Activated naive CD4-positive, alpha-beta T cell treated with anti-CD3 and anti-CD28 coated beads, Interleukin-2, amount 50 U/mL, for 72 hours (primary cell): ENCODE data around the gene HOXA7. TPM values are rescaled to one million over a fixed set of nuclear protein-coding genes. Genes with fewer than 3 reads are reported as not detected.

ENCODE experiments used
- ATAC-seq, 2 donors: fragments of 150-1000 bp; cut with Tn5 transposase; 2 replicates each; pipeline ENCODE4 v1.10.0; 2021; ENCODE audit warnings: mild to moderate bottlenecking in 2 of 2, moderate library complexity in 2 of 2
- DNase-seq, 2 donors: peaks; one replicate each; pipeline ENCODE4 v3.0.0; 2021 to 2022; ENCODE audit warnings: low spot score in 2 of 2
- H3K27ac Mint-ChIP-seq, 2 donors: one replicate each; pipeline ENCODE4 v1.8.0; 2022; ENCODE audit warnings: mild to moderate bottlenecking in 2 of 2, mixed read lengths in 2 of 2
- H3K36me3 Mint-ChIP-seq, 2 donors: one replicate each; pipeline ENCODE4 v1.8.0; 2022; ENCODE audit warnings: mixed read lengths in 2 of 2
- H3K9me3 Mint-ChIP-seq, 2 donors: one replicate each; pipeline ENCODE4 v1.8.0; 2022; ENCODE audit warnings: mixed read lengths in 2 of 2
- total RNA-seq, 2 donors: library from RNA; stranded (reverse); gene quantifications; one replicate each; pipeline ENCODE4 v1.2.3, GENCODE V29; 2022

The HOXA7 gene
- total RNA-seq, 2 donors from 2014 or later, result not detected

DNA sequence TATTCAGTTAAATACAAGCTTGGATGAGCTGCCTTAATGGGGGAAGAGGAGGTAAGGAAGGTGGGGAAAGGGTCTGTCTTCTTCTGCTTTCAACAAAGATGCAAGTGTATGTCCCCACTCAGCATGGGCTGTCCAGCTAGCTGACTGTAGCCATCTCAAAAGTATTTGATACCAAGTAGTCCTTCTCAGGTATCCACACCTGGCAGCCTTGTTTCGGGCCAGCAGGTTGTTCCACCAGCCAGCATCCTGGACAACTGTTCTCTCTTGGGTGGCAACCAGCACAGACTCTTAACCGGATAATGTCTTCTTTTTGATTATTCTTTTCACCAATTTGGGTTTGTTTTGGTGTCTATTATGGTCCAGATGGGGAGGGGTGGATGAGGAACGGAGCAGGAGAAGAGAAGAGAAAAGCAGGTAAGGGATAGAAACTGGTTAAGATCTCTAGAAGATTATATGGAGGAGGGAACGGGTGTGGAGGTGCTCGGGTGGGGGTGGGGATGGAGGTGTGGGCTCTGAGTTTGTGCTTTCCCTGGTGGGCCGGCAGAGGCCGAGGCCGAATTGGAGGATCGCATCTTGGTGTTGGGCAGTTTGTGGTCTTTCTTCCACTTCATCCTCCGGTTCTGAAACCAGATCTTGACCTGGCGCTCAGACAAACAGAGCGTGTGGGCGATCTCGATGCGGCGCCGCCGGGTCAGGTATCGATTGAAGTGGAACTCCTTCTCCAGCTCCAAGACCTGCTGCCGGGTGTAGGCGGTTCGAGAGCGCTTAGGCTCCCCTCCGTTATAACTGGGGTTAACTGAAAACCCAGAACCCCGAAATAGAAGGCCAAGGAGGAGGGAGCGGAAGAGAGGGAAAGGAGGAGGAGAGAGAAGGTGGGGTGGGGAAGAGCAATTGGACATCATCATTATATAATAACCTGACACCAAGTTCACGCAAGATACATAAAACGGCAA lies 27.4 kb downstream of the HOXA7 start:
- no peak for DNase-seq
- Mint-ChIP-seq H3K27ac (no peak overlapping the region), H3K36me3 (peaks cover 0 to 4% of the 10 kb centered on the region in 2 donors), H3K9me3 (no peaks in the 10 kb centered on the region)
- no peak for ATAC-seq

DNA sequence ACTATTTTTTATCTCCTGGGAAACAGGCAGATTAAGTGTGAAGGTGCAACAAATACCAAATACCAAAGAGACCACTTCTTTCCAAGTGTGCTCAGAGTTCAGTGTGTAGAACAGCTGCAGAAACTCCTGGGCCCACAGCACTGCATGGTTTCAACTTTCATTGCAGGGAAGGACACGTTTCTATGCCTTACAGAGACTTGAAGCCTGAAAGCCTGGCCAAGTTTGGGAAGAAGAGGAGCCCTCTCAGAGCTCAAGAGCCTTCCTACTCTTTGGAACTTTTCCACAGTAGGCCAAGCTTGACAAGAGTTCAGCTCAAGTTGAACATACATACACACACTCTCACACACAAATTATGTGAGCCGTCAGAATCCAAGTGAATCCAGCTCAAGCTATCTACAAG lies 28.4 kb downstream of the HOXA7 start:
- no peak overlapping the region for H3K27ac Mint-ChIP-seq
- ATAC-seq, result no peak

DNA sequence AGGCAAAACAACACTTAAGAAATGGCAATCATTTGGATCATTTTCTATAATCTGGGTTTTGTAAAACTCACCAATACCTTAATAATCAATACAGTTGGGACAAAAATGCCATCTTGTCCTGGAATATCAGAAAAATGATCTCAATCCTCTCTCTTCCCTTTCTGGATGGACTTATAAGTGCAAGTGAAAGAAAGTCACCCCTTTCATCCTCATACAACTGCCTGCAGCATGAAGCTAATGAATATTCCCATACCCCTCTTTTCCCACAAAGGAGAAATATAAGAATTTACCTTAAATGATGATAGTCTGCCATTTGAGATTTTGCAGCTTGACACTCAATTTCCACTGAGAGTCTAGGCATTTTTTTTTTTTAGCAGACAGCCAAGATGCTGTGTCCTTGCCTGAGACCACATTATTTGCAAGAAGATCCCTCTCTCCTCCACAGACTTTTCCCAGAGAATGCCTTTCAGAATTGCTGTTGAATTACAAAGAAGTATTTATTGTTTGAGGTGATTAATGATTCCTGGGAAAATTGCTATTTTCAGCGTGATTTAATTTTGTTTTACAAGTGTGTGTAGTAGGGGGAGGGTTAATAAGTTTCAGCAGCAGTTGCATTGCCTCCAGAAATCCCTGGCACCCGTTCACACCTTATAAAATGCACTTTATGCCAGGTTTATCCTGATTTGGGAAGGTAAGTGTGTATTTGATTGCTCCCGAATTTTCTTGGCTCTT lies 29.7 kb downstream of the HOXA7 start:
- peaks cover 0 to 4% of the 10 kb centered on the region in 2 donors for H3K36me3 Mint-ChIP-seq
- no peaks in the 10 kb centered on the region for H3K9me3 Mint-ChIP-seq
- ATAC-seq (no peak), DNase-seq (no peak)
- H3K27ac Mint-ChIP-seq, result no peak overlapping the region

More for the DNA sequence above, 28.4 kb downstream of the HOXA7 start:
- no peak for DNase-seq
- H3K36me3 Mint-ChIP-seq, result peaks cover 0 to 4% of the 10 kb centered on the region in 2 donors
- no peaks in the 10 kb centered on the region for H3K9me3 Mint-ChIP-seq

DNA sequence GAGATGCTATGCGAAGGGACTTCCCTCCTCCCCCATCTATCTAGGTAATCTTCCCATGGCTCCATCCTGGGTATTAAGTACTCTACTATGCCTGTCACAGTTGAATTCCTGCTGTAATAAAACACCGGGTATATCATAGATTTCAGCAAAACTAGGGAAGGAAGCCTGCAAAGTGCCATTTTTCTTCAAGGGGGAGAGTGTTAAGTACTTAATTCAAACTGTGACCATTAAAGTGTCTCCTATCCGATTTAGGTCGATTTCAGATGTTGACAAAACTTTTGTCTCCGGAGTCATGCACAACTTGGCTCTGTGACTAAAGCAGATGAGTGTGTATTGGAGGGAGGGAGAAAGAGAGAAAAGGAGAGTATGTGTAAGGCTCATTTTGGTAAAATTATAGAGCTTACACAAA lies 30.5 kb downstream of the HOXA7 start:
- ATAC-seq, result no peak
- peaks cover 0 to 4% of the 10 kb centered on the region in 2 donors for H3K36me3 Mint-ChIP-seq
- H3K9me3 Mint-ChIP-seq, result no peaks in the 10 kb centered on the region
- H3K27ac Mint-ChIP-seq, result no peak overlapping the region
- no peak for DNase-seq

DNA sequence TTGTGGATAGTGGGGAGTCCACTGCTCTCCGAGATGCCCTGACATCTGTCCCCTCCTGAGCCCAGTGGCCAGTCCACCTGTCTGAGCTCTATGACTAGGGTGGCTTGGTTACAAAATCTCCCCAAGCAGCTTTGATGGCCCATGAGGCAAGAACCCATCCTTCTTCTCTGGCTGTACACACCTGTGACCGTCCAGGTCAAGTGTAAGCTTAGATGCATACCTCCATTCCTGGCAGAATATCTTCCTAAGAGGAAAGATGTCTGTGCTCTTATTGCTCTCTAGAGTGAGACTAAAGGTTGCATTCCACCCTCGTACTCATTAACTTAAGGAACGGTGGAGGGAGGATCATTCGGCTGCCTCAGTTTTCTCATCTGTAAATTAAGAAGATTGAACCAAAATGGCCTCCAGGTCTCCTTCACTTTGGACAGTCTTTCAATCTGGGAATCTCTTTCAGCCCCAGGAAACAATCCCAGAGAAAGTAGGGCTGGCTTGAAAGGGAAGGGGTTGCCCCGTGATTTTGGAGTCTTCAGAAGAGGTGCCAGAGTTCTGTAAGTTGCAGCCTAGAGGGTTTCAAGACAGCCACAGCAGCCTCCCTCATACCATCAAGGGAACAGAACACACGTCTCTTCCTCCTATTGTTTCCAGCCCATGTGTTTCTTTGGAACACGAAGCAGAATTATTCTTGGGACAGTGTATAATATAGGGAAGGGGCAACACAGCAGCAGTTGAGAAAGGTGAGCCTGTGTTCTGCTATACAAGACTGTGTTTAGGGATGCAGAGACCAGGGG lies 31.4 kb downstream of the HOXA7 start:
- DNase-seq (no peak), ATAC-seq (no peak)
- no peaks in the 10 kb centered on the region for H3K9me3 Mint-ChIP-seq
- no peak overlapping the region for H3K27ac Mint-ChIP-seq
- H3K36me3 Mint-ChIP-seq, result peaks cover 0 to 4% of the 10 kb centered on the region in 2 donors

DNA sequence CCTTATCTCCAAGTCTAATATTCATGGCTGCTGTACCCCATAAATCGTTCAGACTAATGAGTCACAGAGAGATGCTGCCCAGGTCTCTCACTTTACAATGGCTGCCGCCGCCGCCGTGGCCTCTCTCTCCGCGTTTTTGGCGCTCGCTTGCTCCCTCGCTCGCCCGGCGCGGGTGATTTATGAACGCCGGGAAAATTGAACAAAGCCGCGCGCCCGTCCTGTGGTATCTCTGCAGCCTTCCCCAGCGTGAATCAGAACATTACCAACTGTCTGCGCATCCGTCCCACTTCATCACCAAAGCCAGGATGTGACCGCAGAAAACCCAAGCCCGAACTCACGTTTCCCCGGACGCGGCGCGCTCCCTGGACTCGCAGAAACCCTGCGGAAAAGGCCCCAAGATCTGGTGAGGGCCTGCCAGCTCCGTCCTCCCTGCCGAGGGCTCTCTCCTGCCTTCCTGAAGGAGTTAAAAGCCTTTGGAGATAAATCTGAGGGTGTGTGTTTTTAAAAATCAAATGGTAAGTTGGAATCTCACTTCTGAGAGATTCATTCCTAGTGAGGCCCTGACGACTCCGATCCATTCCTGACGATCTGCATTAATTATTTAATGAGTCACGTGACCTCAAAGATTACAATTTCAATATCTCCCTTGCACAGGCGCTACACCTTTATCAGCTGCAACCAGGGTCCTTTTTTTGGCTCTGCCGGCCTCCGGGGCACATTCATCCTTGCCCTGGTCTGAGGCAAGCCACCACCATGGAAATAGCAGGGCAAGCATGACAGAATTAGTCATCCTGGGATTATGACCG lies 32.2 kb downstream of the HOXA7 start:
- Mint-ChIP-seq H3K27ac (no peak overlapping the region), H3K36me3 (peaks cover 0 to 2% of the 10 kb centered on the region in 2 donors), H3K9me3 (no peaks in the 10 kb centered on the region)
- ATAC-seq (no peak), DNase-seq (no peak)

DNA sequence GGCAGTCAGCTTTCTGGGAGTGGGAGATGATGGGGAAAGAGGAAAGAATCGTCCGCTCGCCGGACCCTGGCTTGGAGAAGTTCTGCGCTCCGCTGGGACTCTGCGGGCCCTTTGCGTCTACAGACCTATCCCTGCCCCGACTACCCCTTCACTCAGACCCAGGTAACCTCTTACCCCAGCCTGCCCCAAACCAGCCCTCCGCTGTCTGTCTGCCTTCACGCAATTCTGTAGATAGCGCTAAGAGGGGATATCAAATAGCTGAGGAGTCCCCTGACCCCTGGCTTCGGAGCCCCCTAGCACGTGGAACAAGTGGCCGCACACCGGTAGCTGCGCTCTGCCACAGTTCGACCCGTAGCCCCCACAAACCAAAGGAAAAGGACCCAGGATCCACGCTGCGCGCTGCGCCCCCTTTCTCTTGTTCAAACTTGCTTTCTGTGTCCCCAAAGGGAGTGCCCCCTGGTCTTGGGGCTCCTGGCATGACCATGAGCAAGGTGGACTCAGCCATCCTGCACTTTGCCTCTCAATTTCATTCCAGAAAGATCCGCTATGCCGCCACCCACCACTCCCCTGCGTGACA lies 32.9 kb downstream of the HOXA7 start:
- ATAC-seq (no peak), DNase-seq (no peak)
- Mint-ChIP-seq H3K27ac (no peak overlapping the region), H3K36me3 (no peaks in the 10 kb centered on the region), H3K9me3 (no peaks in the 10 kb centered on the region)

DNA sequence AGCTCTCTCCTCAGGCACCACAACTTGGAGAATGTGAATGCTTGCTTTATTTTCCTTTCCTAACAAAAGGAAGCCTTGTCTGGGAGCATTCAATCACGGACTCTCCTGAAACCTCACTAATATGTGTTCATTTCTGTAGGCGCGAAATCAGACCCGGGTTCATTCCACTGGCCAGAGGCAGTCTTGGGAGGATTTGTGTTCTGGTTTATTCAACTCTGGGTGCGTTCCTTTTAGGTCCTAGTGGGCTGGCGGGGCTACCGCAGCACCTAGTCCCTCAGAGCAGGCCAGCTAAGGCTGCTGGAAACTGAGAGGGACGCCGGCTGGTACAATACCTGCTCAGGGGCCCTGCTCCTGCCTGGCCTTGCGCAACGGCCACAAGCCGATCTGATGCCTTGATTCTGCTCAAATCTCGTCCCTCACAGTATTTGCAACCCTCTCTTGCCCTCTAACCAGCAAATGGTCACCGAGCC lies 33.4 kb downstream of the HOXA7 start:
- no peak for DNase-seq
- Mint-ChIP-seq H3K27ac (no peak overlapping the region), H3K9me3 (no peaks in the 10 kb centered on the region), H3K36me3 (no peaks in the 10 kb centered on the region)
- ATAC-seq, result no peak

DNA sequence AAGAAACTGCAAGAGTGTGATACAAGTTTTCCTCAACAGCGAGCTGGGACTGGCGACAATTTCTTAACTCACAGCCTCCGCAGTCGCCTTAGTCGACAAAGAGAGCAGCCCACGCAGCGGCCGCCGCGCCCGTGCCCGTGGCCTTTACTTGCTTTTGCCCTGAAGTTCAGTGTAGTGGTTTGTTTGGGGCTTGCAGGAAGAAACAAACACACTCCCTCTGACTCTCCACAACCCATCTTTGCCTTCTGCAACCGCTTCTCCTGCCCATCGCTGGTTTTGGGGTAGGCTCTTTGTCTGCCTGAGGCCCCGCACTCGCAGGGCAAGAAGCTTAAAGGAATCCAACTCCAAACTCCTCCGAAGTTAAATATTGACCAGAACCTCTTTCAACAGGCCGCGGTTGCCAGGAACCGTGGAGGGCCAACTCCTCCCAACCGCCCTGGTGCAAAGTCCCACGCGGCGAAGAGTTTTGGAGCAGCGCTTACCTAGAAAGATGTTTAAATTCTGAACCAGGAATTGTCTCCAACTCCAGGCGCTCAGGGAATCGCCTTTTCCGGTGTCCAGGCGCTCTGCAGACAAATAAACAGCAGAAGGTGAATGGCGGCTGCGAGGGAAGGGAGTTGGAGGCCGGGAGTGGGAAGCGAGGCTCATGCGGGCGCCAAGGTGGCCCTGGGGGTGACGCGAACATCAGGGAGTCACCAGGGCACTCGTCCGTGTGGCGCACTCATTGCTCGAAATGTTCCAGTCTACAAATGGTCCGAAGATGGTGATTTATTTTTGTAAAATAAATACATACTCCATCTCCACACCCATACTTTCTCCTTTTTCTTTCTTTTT lies 34.2 kb downstream of the HOXA7 start:
- DNase-seq (no peak), ATAC-seq (no peak)
- no peaks in the 10 kb centered on the region for H3K9me3 Mint-ChIP-seq
- no peak overlapping the region for H3K27ac Mint-ChIP-seq
- no peaks in the 10 kb centered on the region for H3K36me3 Mint-ChIP-seq

DNA sequence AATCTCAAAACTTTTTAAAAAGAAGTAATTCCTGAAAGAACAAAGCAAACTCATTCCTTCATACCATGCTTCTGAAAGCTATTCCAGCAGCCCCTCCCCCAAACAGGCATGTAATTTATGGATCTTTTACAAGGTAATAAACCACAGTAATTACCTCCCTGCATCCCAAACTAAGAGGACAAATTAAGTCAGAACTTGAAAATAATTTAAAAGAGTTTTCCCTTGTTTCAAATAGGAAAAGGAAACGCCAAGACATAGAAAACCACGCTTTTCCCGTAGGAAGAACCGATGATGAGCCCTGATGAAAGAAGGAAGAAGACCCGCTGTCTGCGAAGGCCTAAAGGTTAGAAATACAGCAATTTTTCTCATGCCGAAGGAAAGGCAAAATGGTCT lies 34.8 kb downstream of the HOXA7 start:
- Mint-ChIP-seq H3K36me3 (no peaks in the 10 kb centered on the region), H3K27ac (no peak overlapping the region), H3K9me3 (no peaks in the 10 kb centered on the region)
- no peak for ATAC-seq
- DNase-seq, result no peak

DNA sequence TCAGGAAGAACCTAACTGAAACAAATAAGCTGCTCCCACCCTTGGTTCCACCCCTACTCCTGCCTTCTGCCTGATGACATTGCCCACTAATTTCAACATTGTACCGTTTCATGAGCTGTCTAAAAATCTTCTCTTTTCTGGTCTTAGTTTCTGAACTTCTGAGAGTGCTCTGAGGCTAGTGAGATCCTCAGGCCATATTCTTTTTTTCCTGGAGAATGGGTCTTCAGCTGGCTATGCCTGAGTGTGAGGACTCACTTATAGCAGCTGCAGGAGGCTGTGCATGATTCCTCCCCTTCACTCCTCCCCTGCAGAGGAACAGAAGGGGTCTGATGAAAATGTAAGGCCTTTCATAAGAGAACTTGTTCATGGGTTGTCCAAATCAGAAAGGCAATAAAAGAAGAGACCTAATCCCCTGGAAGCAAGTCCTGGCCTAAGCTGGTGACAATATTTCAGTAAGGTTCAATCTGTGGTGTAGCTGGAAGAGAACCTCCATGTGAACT lies 37.0 kb downstream of the HOXA7 start:
- no peak for DNase-seq
- no peaks in the 10 kb centered on the region for H3K36me3 Mint-ChIP-seq

DNA sequence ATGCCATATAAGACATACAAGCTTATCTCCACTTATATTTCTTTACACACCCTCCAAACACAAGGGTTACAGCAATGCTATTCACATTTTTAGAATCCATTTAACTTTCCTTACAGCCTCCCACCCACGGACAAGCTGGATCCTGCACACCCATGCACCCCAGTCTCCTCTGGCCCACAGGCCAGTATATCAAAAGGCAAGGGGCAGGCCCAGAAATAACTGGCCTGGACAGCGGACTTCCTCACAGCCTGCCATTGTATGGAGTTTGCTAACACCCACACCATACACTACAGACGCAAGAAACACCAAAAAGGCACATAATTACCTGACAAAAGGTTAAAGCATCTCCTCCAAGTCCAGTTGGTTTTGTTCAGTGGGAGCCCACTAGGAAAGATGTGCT lies 37.9 kb downstream of the HOXA7 start:
- no peak for DNase-seq

More for the DNA sequence above, 37.0 kb downstream of the HOXA7 start:
- ATAC-seq, result no peak
- H3K9me3 Mint-ChIP-seq, result no peaks in the 10 kb centered on the region
- no peak overlapping the region for H3K27ac Mint-ChIP-seq

DNA sequence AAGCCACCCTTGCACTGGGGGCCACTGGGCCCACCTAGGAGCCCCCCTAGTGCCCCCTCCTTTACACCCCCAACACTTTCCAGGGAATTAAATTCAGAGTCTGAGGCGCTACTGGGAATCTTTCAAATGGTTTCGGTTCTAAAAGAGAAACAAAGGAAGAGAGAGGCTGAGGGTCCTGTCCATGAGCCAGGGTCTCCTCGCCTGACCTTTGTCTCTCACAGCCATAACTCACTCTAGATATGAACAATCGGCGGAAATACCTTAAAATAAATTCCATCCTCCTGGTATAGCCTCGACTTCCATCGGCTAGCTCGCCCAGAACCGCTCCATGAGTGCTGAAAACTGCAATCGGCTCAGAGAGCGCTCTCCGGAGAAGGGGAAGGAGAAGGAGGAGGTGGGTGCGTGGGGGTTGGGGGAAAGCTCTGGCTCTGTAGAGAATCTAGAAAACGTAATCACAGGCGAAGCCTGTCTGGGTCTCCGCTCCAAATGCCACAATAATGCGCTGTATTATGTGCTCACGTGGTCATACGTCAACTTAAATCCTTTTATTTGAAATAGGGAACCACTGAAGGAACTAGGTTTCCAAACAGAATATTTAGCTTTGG lies 38.5 kb downstream of the HOXA7 start:
- ATAC-seq (no peak), DNase-seq (no peak)
- Mint-ChIP-seq H3K9me3 (no peaks in the 10 kb centered on the region), H3K27ac (no peak overlapping the region), H3K36me3 (no peaks in the 10 kb centered on the region)

More for the DNA sequence above, 37.9 kb downstream of the HOXA7 start:
- Mint-ChIP-seq H3K9me3 (no peaks in the 10 kb centered on the region), H3K36me3 (no peaks in the 10 kb centered on the region), H3K27ac (no peak overlapping the region)
- ATAC-seq, result no peak
